Right lobe of liver (tissue), 4 donors: ENCODE measurements around the gene CAPS2.

Experiments
- CTCF ChIP-seq, 4 donors: fragments of 200-600 bp in 3 of 4; fragments of 450-650 bp in 1 of 4; IDR thresholded peaks; one replicate each; pipeline versions ENCODE4 v1.5.1 to v1.8.0; 2016 to 2022; ENCODE audit warnings: antibody characterized with exemption in 4 of 4, mild to moderate bottlenecking in 2 of 4
- POLR2A ChIP-seq: fragments of 450-650 bp; IDR thresholded peaks from one replicate; pipeline ENCODE4 v1.6.1; 2017; ENCODE audit warnings: antibody characterized with exemption, mild to moderate bottlenecking
- donor health status: DM: no; HTN: no; CAD: no.
- donor health status: DM: no; HTN: no; CAD: no.
- donor health status: DM: no; HTN: yes; CAD: no.

- TF ChIP-seq POLR2A: no peak
- no peak for TF ChIP-seq CTCF (IDR thresholded peaks at IDR 0.05)
Measured at GRCh38 chr12:75269209-75269608, 60.9 kb downstream of the CAPS2 start.
